HCT116 (cell line): Measurements from ENCODE around the gene ZNF287.
A peak's percentile ranks its signal among the peaks of the same experiment; 100 is the strongest.

Source experiments
- ATF3 ChIP-seq: IDR thresholded peaks from 2 replicates; pipeline ENCODE4 v1.6.1; 2012
- CTCF ChIP-seq, 3 experiments: fragments of 200-600 bp in 1 of 3; sonication (generic) in 1 of 3; IDR thresholded peaks in 2 of 3; conservative IDR thresholded peaks in 1 of 3; 2 replicates each; pipeline ENCODE4 v1.5.1; 2012 to 2017; ENCODE audit warnings: low read depth in 2 of 3, low read length in 2 of 3, antibody characterized with exemption in 1 of 3, borderline replicate concordance in 1 of 3, control low read depth in 1 of 3, mild to moderate bottlenecking in 1 of 3, mixed read lengths in 1 of 3, mixed run types in 1 of 3, moderate library complexity in 1 of 3; ENCODE audit not compliant: insufficient read depth in 1 of 3
- EZH2 ChIP-seq: fragments of 200-600 bp; sonication (generic); IDR thresholded peaks from 2 replicates; pipeline ENCODE4 v1.6.1; 2017; ENCODE audit warnings: antibody characterized with exemption, mixed run types
- EZH2phosphoT487 ChIP-seq: fragments of 200-600 bp; IDR thresholded peaks from 2 replicates; pipeline ENCODE4 v1.6.1; 2018; ENCODE audit warnings: antibody characterized with exemption, borderline replicate concordance
- JUND ChIP-seq: IDR thresholded peaks from 2 replicates; pipeline ENCODE4 v1.6.1; 2012
- POLR2A ChIP-seq: IDR thresholded peaks from 2 replicates; pipeline ENCODE4 v1.7.0; 2011; ENCODE audit warnings: borderline replicate concordance; ENCODE audit not compliant: insufficient read depth, insufficient read length; ENCODE audit errors: extremely low read depth
- POLR2AphosphoS5 ChIP-seq: IDR thresholded peaks from 2 replicates; pipeline ENCODE4 v1.6.1; 2011; ENCODE audit warnings: mild to moderate bottlenecking, low read depth, low read length, moderate library complexity
- ZNF274 ChIP-seq: fragments of 200-500 bp; sonication (Bioruptor generic); IDR thresholded peaks from 2 replicates; pipeline ENCODE4 v1.6.1; 2014; ENCODE audit warnings: mild to moderate bottlenecking, low read depth, low read length, inconsistent platforms
- TF ChIP-seq, protein P1 (sequence below): IDR thresholded peaks from 2 replicates; pipeline ENCODE4 v1.6.1; 2012

DNA sequence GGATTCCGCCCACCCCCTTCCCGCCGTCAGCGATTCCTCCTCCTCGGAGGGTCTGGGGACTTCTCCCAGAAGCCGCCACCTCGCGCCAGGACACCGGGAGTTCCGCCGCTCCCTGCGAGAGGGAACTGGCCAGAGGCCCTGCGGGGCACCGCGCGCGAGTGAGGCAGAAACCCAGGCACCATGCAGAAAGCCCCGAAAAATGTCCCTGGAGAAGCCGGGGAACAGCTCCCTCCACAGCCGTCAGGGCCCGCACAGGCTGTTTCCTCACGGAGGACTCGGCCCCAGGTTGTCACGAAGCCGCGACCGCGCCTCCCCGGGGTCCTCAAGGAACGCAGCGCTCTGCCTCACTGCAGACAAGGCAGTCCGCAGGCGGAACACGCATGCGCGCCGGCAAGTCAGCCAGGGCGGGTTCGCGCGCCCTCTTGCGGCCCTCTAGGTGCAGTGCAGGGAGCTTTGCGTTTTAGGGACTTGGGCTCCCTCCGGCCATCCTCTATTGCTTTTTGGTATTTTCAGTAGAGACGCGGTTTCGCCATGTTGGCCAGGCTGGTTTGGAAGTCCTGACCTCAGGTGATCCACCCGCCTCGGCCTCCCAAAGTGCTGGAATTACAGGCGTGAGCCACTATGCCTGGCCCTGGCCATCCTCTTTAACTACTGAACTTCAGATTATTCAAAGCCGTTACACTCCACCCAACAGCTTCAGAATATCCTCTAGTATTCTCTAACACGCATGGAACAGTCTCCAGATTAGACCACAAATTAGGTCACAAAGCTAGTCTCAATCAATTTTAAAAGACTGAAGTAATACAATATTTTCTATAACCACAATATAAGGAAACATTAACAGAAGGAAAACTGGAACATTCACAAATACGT, 20.3 kb upstream of the ZNF287 start:
- TF ChIP-seq CTCF (IDR thresholded peaks at IDR 0.05 in 2 of 3, conservative IDR thresholded peaks at IDR 0.05 in 1 of 3; ENCODE audit: borderline replicate concordance in 1 of 3, insufficient read depth in 1 of 3, low read depth in 2 of 3, low read length in 2 of 3) (peak; percentile 55 to 97 (median 89); a peak in 5 of 6 replicates), ATF3 (no peak), POLR2A (no peak), POLR2AphosphoS5 (no peak), JUND (no peak), EZH2phosphoT487 (no peak), EZH2 (no peak), ZNF274 (no peak)
- TF ChIP-seq, protein P1, sequence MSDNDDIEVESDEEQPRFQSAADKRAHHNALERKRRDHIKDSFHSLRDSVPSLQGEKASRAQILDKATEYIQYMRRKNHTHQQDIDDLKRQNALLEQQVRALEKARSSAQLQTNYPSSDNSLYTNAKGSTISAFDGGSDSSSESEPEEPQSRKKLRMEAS, result no peak
